GM10248 (cell line): ENCODE measurements around the gene LY6G5B.

Experiments used
- CTCF ChIA-PET: fragments of 300-600 bp; sonication (Branson Sonifier 250); formaldehyde crosslinking; extraction: SDS; loops from one replicate; lab custom pipeline; 2021; ENCODE audit warnings: antibody characterized with exemption; lab: Yijun Ruan, JAX
- POLR2A ChIA-PET: fragments of 350-650 bp; sonication (Branson Sonifier 250); formaldehyde crosslinking; extraction: SDS; loops from one replicate; lab custom pipeline; 2020; ENCODE audit warnings: antibody characterized with exemption; lab: Yijun Ruan, JAX
- DNase-seq: peaks from one replicate; pipeline ENCODE4 v3.0.0; 2012; ENCODE audit errors: extremely low spot score
- TF ChIP-seq, protein P1 (sequence below): IDR thresholded peaks from 2 replicates; pipeline ENCODE4 v1.5.1; 2012; ENCODE audit warnings: mild to moderate bottlenecking, low read depth; ENCODE audit errors: extremely low read depth, missing control alignments, control extremely low read depth

Gene LY6G5B, protein sequence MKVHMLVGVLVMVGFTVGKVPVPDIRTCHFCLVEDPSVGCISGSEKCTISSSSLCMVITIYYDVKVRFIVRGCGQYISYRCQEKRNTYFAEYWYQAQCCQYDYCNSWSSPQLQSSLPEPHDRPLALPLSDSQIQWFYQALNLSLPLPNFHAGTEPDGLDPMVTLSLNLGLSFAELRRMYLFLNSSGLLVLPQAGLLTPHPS

GRCh38 chr6:31669676-31670075 is at the start of gene LY6G5B:
Gene LY6G5B (plus strand): TSS chr6:31669976. CDS start chr6:31670951, 975 bp downstream.
- POLR2A ChIA-PET = interaction anchor here (0.6 kb wide), 1 partner anchor 11 kb away, joined by 3 read pairs; the partner anchor contains the start of gene LY6G5C
- DNase-seq = no peak
- TF ChIP-seq, protein P1, sequence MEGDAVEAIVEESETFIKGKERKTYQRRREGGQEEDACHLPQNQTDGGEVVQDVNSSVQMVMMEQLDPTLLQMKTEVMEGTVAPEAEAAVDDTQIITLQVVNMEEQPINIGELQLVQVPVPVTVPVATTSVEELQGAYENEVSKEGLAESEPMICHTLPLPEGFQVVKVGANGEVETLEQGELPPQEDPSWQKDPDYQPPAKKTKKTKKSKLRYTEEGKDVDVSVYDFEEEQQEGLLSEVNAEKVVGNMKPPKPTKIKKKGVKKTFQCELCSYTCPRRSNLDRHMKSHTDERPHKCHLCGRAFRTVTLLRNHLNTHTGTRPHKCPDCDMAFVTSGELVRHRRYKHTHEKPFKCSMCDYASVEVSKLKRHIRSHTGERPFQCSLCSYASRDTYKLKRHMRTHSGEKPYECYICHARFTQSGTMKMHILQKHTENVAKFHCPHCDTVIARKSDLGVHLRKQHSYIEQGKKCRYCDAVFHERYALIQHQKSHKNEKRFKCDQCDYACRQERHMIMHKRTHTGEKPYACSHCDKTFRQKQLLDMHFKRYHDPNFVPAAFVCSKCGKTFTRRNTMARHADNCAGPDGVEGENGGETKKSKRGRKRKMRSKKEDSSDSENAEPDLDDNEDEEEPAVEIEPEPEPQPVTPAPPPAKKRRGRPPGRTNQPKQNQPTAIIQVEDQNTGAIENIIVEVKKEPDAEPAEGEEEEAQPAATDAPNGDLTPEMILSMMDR = no peak
- CTCF ChIA-PET = interaction anchor here (1.3 to 2.7 kb wide), 5 partner anchors 10 to 119 kb away, joined by 3 to 9 read pairs (median 4); no protein-coding TSS in a partner anchor

DNA sequence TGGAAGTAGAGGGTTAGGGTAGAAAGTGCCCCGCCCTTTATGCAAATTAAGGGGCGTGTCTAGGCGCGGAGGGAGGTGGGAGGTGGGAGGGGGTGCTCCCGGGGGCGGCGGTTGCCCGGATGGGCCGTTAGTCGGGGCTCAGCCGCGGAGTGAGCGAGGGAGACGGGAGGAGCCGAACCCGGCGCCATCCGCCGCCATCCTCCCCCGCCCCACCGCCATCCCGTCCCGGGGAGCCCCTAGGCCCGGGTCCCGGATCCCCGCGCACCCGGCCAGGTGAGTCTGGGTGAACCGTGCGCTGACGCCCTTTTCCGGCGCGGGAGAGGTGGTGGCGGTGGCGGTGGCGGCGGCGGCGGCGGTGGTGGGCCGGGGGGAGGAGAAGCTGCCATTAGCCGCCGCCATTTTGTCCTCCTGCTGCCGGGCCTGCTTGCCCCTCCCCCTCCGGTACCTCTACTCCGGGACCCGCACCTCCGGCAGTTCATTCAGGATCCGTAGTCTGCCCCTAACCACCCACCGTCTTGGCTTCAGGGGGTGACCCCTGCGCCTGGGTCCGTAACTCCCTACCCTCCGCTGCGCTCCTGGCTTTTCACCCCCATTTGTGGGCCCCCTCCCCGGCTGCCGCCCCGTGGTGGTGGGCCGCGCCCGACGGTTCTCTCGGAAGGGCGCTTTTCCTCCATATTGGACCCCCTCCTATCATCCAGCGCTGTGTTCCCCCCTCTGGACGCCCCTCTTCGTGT is 49.0 kb upstream of the LY6G5B start, which contains the start of gene PRRC2A:
TSS of gene PRRC2A (plus strand) at position 130 of the 734 bp plus-strand sequence. CDS start 2,075 bp downstream, outside the sequence.
- CTCF ChIA-PET = interaction anchor here (2.4 kb wide), 1 partner anchor 13 kb away, joined by 7 read pairs; no protein-coding TSS in a partner anchor
- POLR2A ChIA-PET = interaction anchor here (0.9 to 2.1 kb wide), 4 partner anchors 13 to 46 kb away, joined by 3 to 6 read pairs (median 4); partner anchors contain the start of gene TNF
- peak; percentile 97 for DNase-seq
- TF ChIP-seq, protein P1 = no peak

- TF ChIP-seq, protein P1 = no peak
- CTCF ChIA-PET = interaction anchor here (1.1 to 2.4 kb wide), 5 partner anchors 13 to 75 kb away, joined by 3 to 8 read pairs (median 6); partner anchors contain the start of gene ATP6V1G2
- POLR2A ChIA-PET = interaction anchor here (0.7 to 2.1 kb wide), 3 partner anchors 13 to 46 kb away, joined by 4 to 6 read pairs (median 5); partner anchors contain the start of gene TNF
- DNase-seq = no peak
These were observed 48.3 kb upstream of the LY6G5B start for GRCh38 chr6:31621320-31621939.

GRCh38 chr6:31621991-31622390 is 47.8 kb upstream of the LY6G5B start:
- ChIA-PET CTCF (interaction anchor here (0.8 to 2.4 kb wide), 6 partner anchors 12 to 76 kb away, joined by 3 to 8 read pairs (median 5); partner anchors contain the start of gene ATP6V1G2), POLR2A (interaction anchor here (0.7 to 1.2 kb wide), 2 partner anchors 18 to 31 kb away, joined by 5 to 6 read pairs; partner anchors contain the start of gene BAG6)

GRCh38 chr6:31622684-31623091 is 47.1 kb upstream of the LY6G5B start:
- TF ChIP-seq, protein P1 = no peak
- CTCF ChIA-PET = interaction anchor here (0.8 to 2.4 kb wide), 9 partner anchors 12 to 76 kb away, joined by 3 to 8 read pairs (median 3); partner anchors contain the start of genes ATP6V1G2 and LST1
- POLR2A ChIA-PET = interaction anchor here (0.6 to 1.2 kb wide), 2 partner anchors 30 to 860 kb away, joined by 3 to 6 read pairs; partner anchors contain the start of gene BAG6
- DNase-seq = no peak

More at GRCh38 chr6:31621991-31622390, 47.8 kb upstream of the LY6G5B start:
- DNase-seq = no peak
- TF ChIP-seq, protein P1 = no peak
